HepG2 (cell line): Measurements from ENCODE around the gene KIRREL3. TPM values are rescaled to one million over a fixed set of nuclear protein-coding genes. Genes with fewer than 3 reads are reported as not detected.

Source experiments
- ATAC-seq: fragments of 200-7000 bp; cut with Tn5 transposase; 3 replicates; pipeline ENCODE4 v1.9.1; 2020; ENCODE audit warnings: mild to moderate bottlenecking, moderate library complexity
- BruUV-seq: library from RNA; stranded (reverse); fragments of 400-500 nt; replicated peaks from 2 replicates; lab custom pipeline; 2021; lab: Mats Ljungman, UMichigan
- CTCF ChIA-PET: fragments of 300-600 bp; formaldehyde crosslinking; extraction: SDS; loops from one replicate; lab custom pipeline; 2021; ENCODE audit warnings: low total read pairs, inconsistent platforms, low intra/inter-chr PET ratio; lab: Yijun Ruan, JAX
- POLR2A ChIA-PET: fragments of 350-600 bp; sonication (Branson Sonifier 250); formaldehyde crosslinking; loops from one replicate; lab custom pipeline; 2020; ENCODE audit warnings: antibody characterized with exemption, inconsistent platforms; lab: Yijun Ruan, JAX
- DNase-seq: peaks from one replicate; pipeline ENCODE4 v3.0.0-alpha.2; 2015; ENCODE audit warnings: low spot score
- FAIRE-seq: peaks from 3 replicates; lab custom pipeline; 2011; peaks lifted over from hg19 to GRCh38; lab: Jason Lieb, UNC
- H2AFZ ChIP-seq: one replicate; pipeline ENCODE4 v1.6.1; 2011; ENCODE audit warnings: low read length, inconsistent platforms
- H3K27ac ChIP-seq: fragments of 300-600 bp; 3 replicates; pipeline ENCODE4 v1.8.0; 2011; ENCODE audit warnings: mixed run types, mild to moderate bottlenecking, mixed read lengths, low read length, inconsistent platforms; ENCODE audit not compliant: insufficient read depth; ENCODE audit errors: extremely low read length
- H3K27me3 ChIP-seq, 2 experiments: fragments of 200-600 bp in 1 of 2; 2 replicates in 1 of 2; 3 replicates in 1 of 2; pipeline versions ENCODE4 v1.6.0 to v1.8.0; 2011; ENCODE audit warnings: low read length in 2 of 2, mild to moderate bottlenecking in 2 of 2, moderate library complexity in 2 of 2, inconsistent platforms in 1 of 2; ENCODE audit not compliant: insufficient read depth in 2 of 2, control insufficient read depth in 1 of 2
- H3K36me3 ChIP-seq, 2 experiments: fragments of 200-600 bp in 1 of 2; replicated peaks in 1 of 2; 2 replicates in 1 of 2; 3 replicates in 1 of 2; pipeline versions ENCODE4 v1.5.1 to v1.8.0; 2011; ENCODE audit warnings: low read length in 2 of 2, inconsistent platforms in 1 of 2; ENCODE audit not compliant: insufficient read depth in 2 of 2, control insufficient read depth in 1 of 2
- H3K4me1 ChIP-seq: 2 replicates; pipeline ENCODE4 v1.5.1; 2012; ENCODE audit warnings: low read length, inconsistent platforms; ENCODE audit not compliant: insufficient read depth
- H3K4me2 ChIP-seq: 2 replicates; pipeline ENCODE4 v1.6.0; 2011; ENCODE audit warnings: low read depth, low read length, inconsistent platforms
- H3K4me3 ChIP-seq, 3 experiments: fragments of 200-600 bp in 1 of 3; sonication (generic), shearing (Covaris generic) in 1 of 3; replicated peaks in 1 of 3; 2 replicates each; pipeline ENCODE4 v1.5.1; 2011 to 2016; ENCODE audit warnings: low read length in 3 of 3, inconsistent platforms in 2 of 3, low read depth in 2 of 3, mild to moderate bottlenecking in 2 of 3, control low read depth in 1 of 3, mixed read lengths in 1 of 3; ENCODE audit not compliant: insufficient read depth in 1 of 3
- H3K79me2 ChIP-seq: one replicate; pipeline ENCODE4 v1.6.1; 2011; ENCODE audit warnings: low read length, inconsistent platforms; ENCODE audit not compliant: insufficient read depth
- H3K9ac ChIP-seq: 2 replicates; pipeline ENCODE4 v1.6.0; 2011; ENCODE audit warnings: mild to moderate bottlenecking, low read depth, low read length, inconsistent platforms; ENCODE audit not compliant: insufficient read depth
- H3K9me3 ChIP-seq: 2 replicates; pipeline ENCODE4 v1.5.1; 2012; ENCODE audit warnings: mild to moderate bottlenecking, low read length
- H4K20me1 ChIP-seq: 2 replicates; pipeline ENCODE4 v1.6.0; 2011; ENCODE audit warnings: inconsistent platforms, mild to moderate bottlenecking, low read length, moderate library complexity; ENCODE audit not compliant: insufficient read depth
- BCL6 ChIP-seq: IDR thresholded peaks from 2 replicates; pipeline ENCODE4 v1.6.1; 2016; ENCODE audit warnings: missing genetic modification reagents, missing compliant biosample characterization
- PITX1 ChIP-seq: sonication (generic); formaldehyde crosslinking; IDR thresholded peaks from 2 replicates; pipeline ENCODE4 v1.5.1; 2020; ENCODE audit warnings: mild to moderate bottlenecking, missing genetic modification reagents
- PLRG1 ChIP-seq: fragments of 450-650 bp; conservative IDR thresholded peaks from 2 replicates; pipeline ENCODE4 v1.6.1; 2016
- REL ChIP-seq: sonication (generic); formaldehyde crosslinking; conservative IDR thresholded peaks from 2 replicates; pipeline ENCODE4 v1.8.0; 2022; ENCODE audit warnings: mild to moderate bottlenecking, missing genetic modification reagents, moderate library complexity
- STAT5B ChIP-seq: sonication (generic); formaldehyde crosslinking; IDR thresholded peaks from 2 replicates; pipeline ENCODE4 v1.4.0; 2020; ENCODE audit warnings: missing genetic modification reagents
- YY1 ChIP-seq: IDR thresholded peaks from 2 replicates; pipeline ENCODE4 v1.6.1; 2011; ENCODE audit warnings: low read length, low read depth, moderate library complexity, mild to moderate bottlenecking; ENCODE audit not compliant: insufficient read depth, insufficient replicate concordance
- ZFP62 ChIP-seq: sonication (generic); formaldehyde crosslinking; IDR thresholded peaks from 2 replicates; pipeline ENCODE4 v1.4.0; 2020; ENCODE audit warnings: missing genetic modification reagents
- ZNF225 ChIP-seq: sonication (generic); formaldehyde crosslinking; IDR thresholded peaks from 2 replicates; pipeline ENCODE4 v1.4.0; 2020; ENCODE audit warnings: mild to moderate bottlenecking, missing genetic modification reagents
- ZNF260 ChIP-seq: sonication (generic); formaldehyde crosslinking; IDR thresholded peaks from 2 replicates; pipeline ENCODE4 v1.4.0; 2020; ENCODE audit warnings: missing genetic modification reagents, low read depth, mild to moderate bottlenecking, borderline replicate concordance
- ZNF292 ChIP-seq: sonication (generic); formaldehyde crosslinking; IDR thresholded peaks from 2 replicates; pipeline ENCODE4 v1.8.1; 2022; ENCODE audit warnings: mild to moderate bottlenecking, low read depth, missing genetic modification reagents, borderline replicate concordance
- ZNF343 ChIP-seq: sonication (generic); formaldehyde crosslinking; IDR thresholded peaks from 2 replicates; pipeline ENCODE4 v1.4.0; 2020; ENCODE audit warnings: mild to moderate bottlenecking, missing genetic modification reagents
- WGBS: methylation state at CpG from one replicate; pipeline ENCODE4 v1.1.6; 2017; ENCODE audit warnings: low lambda C conversion rate; 5-methylcytosine and 5-hydroxymethylcytosine counted together
- in situ Hi-C: cut with HindIII; loops from 2 replicates; pipeline ENCODE4 v1.10.0; 2017; ENCODE audit warnings: low pct_unique_long_range_greater_than_20kb; ENCODE audit not compliant: extremely low pct_ligation_motif_present
- intact Hi-C: fragments of 100-400 bp; cut with micrococcal nuclease; formaldehyde crosslinking; loops from one replicate; pipeline ENCODE4 v1.10.0; 2022; ENCODE audit not compliant: unreplicated experiment
- polyA plus RNA-seq, 8 experiments: library from polyadenylated mRNA; depleted of rRNA in 3 of 8; stranded (reverse) in 7 of 8; unstranded in 1 of 8; fragments of >200 nt; fragmentation: Illumina TruSeq in 4 of 8; extraction: Trizol in 4 of 8; gene quantifications; 2 replicates each; pipeline versions ENCODE4 v1.2.1 to v1.2.3, GENCODE V29; 2011 to 2016; ENCODE audit warnings: low read depth in 4 of 8, missing spikeins in 1 of 8, mixed read lengths in 1 of 8; ENCODE audit not compliant: insufficient read depth in 1 of 8
- total RNA-seq, 5 experiments: library from RNA; depleted of rRNA; stranded (reverse); fragments of >200 nt; fragmentation: Illumina TruSeq; extraction: Trizol; gene quantifications; 2 replicates each; pipeline ENCODE4 v1.2.3, GENCODE V29; 2016; ENCODE audit warnings: low read depth in 1 of 5
- TF ChIP-seq, protein P1 (sequence below): sonication (generic); formaldehyde crosslinking; IDR thresholded peaks from 2 replicates; pipeline ENCODE4 v1.4.0; 2020; ENCODE audit warnings: mild to moderate bottlenecking, missing genetic modification reagents
- TF ChIP-seq, protein P2 (sequence below): sonication (generic); formaldehyde crosslinking; IDR thresholded peaks from 2 replicates; pipeline ENCODE4 v1.4.0; 2020; ENCODE audit warnings: mild to moderate bottlenecking, missing genetic modification reagents
- TF ChIP-seq, protein P3 (sequence below): sonication (generic); formaldehyde crosslinking; IDR thresholded peaks from 2 replicates; pipeline ENCODE4 v1.4.0; 2020; ENCODE audit warnings: missing genetic modification reagents
- TF ChIP-seq, protein P4 (sequence below): sonication (generic); formaldehyde crosslinking; IDR thresholded peaks from 2 replicates; pipeline ENCODE4 v1.4.0; 2020; ENCODE audit warnings: mild to moderate bottlenecking, missing genetic modification reagents, borderline replicate concordance
- TF ChIP-seq, protein P5 (sequence below): sonication (generic); formaldehyde crosslinking; IDR thresholded peaks from 2 replicates; pipeline ENCODE4 v1.5.0; 2020; ENCODE audit warnings: mild to moderate bottlenecking, missing genetic modification reagents

The KIRREL3 gene
- total and polyA plus RNA-seq, 2 of the 13 experiments (the other 11 are each of a cell fraction or from before 2014, with no cell fraction given): not detected

DNA sequence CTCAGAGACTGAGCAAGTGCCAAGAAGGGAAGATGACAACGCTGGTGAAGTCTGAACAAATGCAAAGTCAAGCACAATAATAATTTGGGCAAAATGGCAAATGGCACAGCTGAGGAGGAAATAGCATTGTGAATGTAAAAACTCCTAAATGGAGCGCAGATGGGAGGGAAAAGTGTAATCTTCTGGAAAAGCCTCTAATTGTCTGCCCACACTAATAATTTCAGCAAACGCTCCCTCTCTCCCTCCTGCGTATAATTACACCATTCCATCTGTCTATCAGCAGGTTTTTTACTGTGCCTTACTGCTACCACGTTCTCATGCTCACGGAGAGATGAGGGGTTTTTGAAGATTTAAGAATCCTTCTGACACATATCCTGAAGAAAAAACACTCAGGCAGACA is 302.6 kb downstream of the KIRREL3 start:
- ChIA-PET CTCF (no interaction called here), POLR2A (no interaction called here)
- Histone ChIP-seq H2AFZ (no peak overlapping the region), H3K36me3 (no peaks in the 10 kb centered on the region), H3K4me3 (no peak overlapping the region), H3K4me2 (no peak overlapping the region), H3K27me3 (peaks cover 0 to 54% of the 10 kb centered on the region in 2 experiments; a peak in 4 of 5 replicates), H3K27ac (no peak overlapping the region), H3K4me1 (no peaks in the 10 kb centered on the region), H3K9me3 (peaks cover 1% of the 10 kb centered on the region; the same call in 1 of the 2 replicates), H3K79me2 (no peaks in the 10 kb centered on the region), H3K9ac (no peak overlapping the region), H4K20me1 (no peaks in the 10 kb centered on the region)
- FAIRE-seq: no peak
- in situ Hi-C loops (no loop called here), intact Hi-C loops (no loop called here)
- WGBS: 10% methylated on average over 6 of the region's 6 CpGs
- no peak for ATAC-seq
- no TSS peak for BruUV-seq
- no peak for DNase-seq
- TF ChIP-seq ZFP62 (no peak), ZNF225 (CRISPR knock-in tag) (no peak), BCL6 (CRISPR knock-in tag) (no peak), ZNF260 (no peak), ZNF343 (CRISPR knock-in tag) (no peak), STAT5B (CRISPR knock-in tag) (no peak), ZNF292 (no peak), YY1 (no peak), PLRG1 (no peak), PITX1 (CRISPR knock-in tag) (no peak), REL (CRISPR knock-in tag) (no peak)
- TF ChIP-seq, protein P1, sequence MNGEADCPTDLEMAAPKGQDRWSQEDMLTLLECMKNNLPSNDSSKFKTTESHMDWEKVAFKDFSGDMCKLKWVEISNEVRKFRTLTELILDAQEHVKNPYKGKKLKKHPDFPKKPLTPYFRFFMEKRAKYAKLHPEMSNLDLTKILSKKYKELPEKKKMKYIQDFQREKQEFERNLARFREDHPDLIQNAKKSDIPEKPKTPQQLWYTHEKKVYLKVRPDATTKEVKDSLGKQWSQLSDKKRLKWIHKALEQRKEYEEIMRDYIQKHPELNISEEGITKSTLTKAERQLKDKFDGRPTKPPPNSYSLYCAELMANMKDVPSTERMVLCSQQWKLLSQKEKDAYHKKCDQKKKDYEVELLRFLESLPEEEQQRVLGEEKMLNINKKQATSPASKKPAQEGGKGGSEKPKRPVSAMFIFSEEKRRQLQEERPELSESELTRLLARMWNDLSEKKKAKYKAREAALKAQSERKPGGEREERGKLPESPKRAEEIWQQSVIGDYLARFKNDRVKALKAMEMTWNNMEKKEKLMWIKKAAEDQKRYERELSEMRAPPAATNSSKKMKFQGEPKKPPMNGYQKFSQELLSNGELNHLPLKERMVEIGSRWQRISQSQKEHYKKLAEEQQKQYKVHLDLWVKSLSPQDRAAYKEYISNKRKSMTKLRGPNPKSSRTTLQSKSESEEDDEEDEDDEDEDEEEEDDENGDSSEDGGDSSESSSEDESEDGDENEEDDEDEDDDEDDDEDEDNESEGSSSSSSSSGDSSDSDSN: no peak
- TF ChIP-seq, protein P2, sequence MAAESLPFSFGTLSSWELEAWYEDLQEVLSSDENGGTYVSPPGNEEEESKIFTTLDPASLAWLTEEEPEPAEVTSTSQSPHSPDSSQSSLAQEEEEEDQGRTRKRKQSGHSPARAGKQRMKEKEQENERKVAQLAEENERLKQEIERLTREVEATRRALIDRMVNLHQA (CRISPR knock-in tag): no peak
- TF ChIP-seq, protein P3, sequence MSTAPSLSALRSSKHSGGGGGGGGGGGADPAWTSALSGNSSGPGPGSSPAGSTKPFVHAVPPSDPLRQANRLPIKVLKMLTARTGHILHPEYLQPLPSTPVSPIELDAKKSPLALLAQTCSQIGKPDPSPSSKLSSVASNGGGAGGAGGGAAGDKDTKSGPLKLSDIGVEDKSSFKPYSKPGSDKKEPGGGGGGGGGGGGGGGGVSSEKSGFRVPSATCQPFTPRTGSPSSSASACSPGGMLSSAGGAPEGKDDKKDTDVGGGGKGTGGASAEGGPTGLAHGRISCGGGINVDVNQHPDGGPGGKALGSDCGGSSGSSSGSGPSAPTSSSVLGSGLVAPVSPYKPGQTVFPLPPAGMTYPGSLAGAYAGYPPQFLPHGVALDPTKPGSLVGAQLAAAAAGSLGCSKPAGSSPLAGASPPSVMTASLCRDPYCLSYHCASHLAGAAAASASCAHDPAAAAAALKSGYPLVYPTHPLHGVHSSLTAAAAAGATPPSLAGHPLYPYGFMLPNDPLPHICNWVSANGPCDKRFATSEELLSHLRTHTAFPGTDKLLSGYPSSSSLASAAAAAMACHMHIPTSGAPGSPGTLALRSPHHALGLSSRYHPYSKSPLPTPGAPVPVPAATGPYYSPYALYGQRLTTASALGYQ (CRISPR knock-in tag): no peak
- TF ChIP-seq, protein P4, sequence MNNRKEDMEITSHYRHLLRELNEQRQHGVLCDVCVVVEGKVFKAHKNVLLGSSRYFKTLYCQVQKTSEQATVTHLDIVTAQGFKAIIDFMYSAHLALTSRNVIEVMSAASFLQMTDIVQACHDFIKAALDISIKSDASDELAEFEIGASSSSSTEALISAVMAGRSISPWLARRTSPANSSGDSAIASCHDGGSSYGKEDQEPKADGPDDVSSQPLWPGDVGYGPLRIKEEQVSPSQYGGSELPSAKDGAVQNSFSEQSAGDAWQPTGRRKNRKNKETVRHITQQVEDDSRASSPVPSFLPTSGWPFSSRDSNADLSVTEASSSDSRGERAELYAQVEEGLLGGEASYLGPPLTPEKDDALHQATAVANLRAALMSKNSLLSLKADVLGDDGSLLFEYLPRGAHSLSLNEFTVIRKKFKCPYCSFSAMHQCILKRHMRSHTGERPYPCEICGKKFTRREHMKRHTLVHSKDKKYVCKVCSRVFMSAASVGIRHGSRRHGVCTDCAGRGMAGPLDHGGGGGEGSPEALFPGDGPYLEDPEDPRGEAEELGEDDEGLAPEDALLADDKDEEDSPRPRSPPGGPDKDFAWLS (CRISPR knock-in tag): no peak
- TF ChIP-seq, protein P5, sequence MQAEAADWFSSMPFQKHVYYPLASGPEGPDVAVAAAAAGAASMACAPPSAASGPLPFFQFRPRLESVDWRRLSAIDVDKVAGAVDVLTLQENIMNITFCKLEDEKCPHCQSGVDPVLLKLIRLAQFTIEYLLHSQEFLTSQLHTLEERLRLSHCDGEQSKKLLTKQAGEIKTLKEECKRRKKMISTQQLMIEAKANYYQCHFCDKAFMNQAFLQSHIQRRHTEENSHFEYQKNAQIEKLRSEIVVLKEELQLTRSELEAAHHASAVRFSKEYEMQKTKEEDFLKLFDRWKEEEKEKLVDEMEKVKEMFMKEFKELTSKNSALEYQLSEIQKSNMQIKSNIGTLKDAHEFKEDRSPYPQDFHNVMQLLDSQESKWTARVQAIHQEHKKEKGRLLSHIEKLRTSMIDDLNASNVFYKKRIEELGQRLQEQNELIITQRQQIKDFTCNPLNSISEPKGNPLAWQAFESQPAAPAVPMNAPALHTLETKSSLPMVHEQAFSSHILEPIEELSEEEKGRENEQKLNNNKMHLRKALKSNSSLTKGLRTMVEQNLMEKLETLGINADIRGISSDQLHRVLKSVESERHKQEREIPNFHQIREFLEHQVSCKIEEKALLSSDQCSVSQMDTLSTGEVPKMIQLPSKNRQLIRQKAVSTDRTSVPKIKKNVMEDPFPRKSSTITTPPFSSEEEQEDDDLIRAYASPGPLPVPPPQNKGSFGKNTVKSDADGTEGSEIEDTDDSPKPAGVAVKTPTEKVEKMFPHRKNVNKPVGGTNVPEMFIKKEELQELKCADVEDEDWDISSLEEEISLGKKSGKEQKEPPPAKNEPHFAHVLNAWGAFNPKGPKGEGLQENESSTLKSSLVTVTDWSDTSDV (CRISPR knock-in tag): no peak
